ENCODE measurements around the gene PADI3. TPM values are rescaled to one million over a fixed set of nuclear protein-coding genes. Genes with fewer than 3 reads are reported as not detected.

Gene PADI3
- total RNA-seq, 4 donors from 2014 or later: 0.20 to 0.31 TPM; not detected in 2

GRCh38 chr1:17207046-17207445 lies 41.9 kb upstream of the PADI3 start:
- no peaks in the 10 kb centered on the region for H3K4me1 ChIP-seq
- 13% methylated on average over 2 of the region's 4 CpGs; no CpG with 5 or more reads in 1 of the 2 donors for WGBS, 2 donors (ENCODE audit: low coverage in 1 of 2)
- no peaks in the 10 kb centered on the region for H3K9me3 ChIP-seq
- no peak overlapping the region for H3K27ac ChIP-seq
- H3K36me3 ChIP-seq: no peaks in the 10 kb centered on the region
- no peak for ATAC-seq
- no peak for TF ChIP-seq EP300 (IDR thresholded peaks at IDR 0.05)
- TF ChIP-seq POLR2AphosphoS5 (IDR thresholded peaks at IDR 0.05): no peak
- no peak for TF ChIP-seq POLR2A (IDR thresholded peaks at IDR 0.05)
- no peak for TF ChIP-seq CTCF (IDR thresholded peaks at IDR 0.05)
- peaks cover 47% of the 10 kb centered on the region for H3K27me3 ChIP-seq
- H3K4me3 ChIP-seq: no peak overlapping the region

GRCh38 chr1:17207540-17207939 lies 41.4 kb upstream of the PADI3 start:
- no peak for ATAC-seq

GRCh38 chr1:17207966-17208418 lies 40.9 kb upstream of the PADI3 start:
- H3K4me1 ChIP-seq: no peaks in the 10 kb centered on the region
- WGBS, 2 donors (ENCODE audit: low coverage in 1 of 2): no CpG with 5 or more reads among the region's 2 CpGs
- H3K27ac ChIP-seq: no peak overlapping the region
- H3K9me3 ChIP-seq: no peaks in the 10 kb centered on the region
- no peak overlapping the region for H3K4me3 ChIP-seq
- no peak for TF ChIP-seq POLR2AphosphoS5 (IDR thresholded peaks at IDR 0.05)
- no peak for TF ChIP-seq EP300 (IDR thresholded peaks at IDR 0.05)
- TF ChIP-seq CTCF (IDR thresholded peaks at IDR 0.05): no peak
- no peak for TF ChIP-seq POLR2A (IDR thresholded peaks at IDR 0.05)
- ATAC-seq: no peak
- H3K27me3 ChIP-seq: peaks cover 57% of the 10 kb centered on the region
- no peaks in the 10 kb centered on the region for H3K36me3 ChIP-seq

More at GRCh38 chr1:17207540-17207939, 41.4 kb upstream of the PADI3 start:
- TF ChIP-seq CTCF (IDR thresholded peaks at IDR 0.05) (no peak), EP300 (IDR thresholded peaks at IDR 0.05) (no peak), POLR2A (IDR thresholded peaks at IDR 0.05) (no peak)
- 49 to 78% methylated on average over 4 of the region's 5 CpGs for WGBS, 2 donors (ENCODE audit: low coverage in 1 of 2)
- Histone ChIP-seq H3K27ac (no peak overlapping the region), H3K4me3 (no peak overlapping the region), H3K36me3 (no peaks in the 10 kb centered on the region), H3K27me3 (peaks cover 52% of the 10 kb centered on the region), H3K4me1 (no peaks in the 10 kb centered on the region), H3K9me3 (no peaks in the 10 kb centered on the region)

GRCh38 chr1:17208546-17208945 lies 40.4 kb upstream of the PADI3 start:
- no CpG with 5 or more reads among the region's 3 CpGs for WGBS, 2 donors (ENCODE audit: low coverage in 1 of 2)
- Histone ChIP-seq H3K36me3 (no peaks in the 10 kb centered on the region), H3K4me3 (no peak overlapping the region), H3K27ac (no peak overlapping the region), H3K9me3 (no peaks in the 10 kb centered on the region), H3K27me3 (peaks cover 59% of the 10 kb centered on the region), H3K4me1 (no peaks in the 10 kb centered on the region)
- ATAC-seq: no peak
- TF ChIP-seq EP300 (IDR thresholded peaks at IDR 0.05): no peak
- no peak for TF ChIP-seq POLR2A (IDR thresholded peaks at IDR 0.05)
- TF ChIP-seq CTCF (IDR thresholded peaks at IDR 0.05): no peak
- no peak for TF ChIP-seq POLR2AphosphoS5 (IDR thresholded peaks at IDR 0.05)

- Histone ChIP-seq H3K4me1 (no peaks in the 10 kb centered on the region), H3K9me3 (no peaks in the 10 kb centered on the region), H3K27me3 (peaks cover 59% of the 10 kb centered on the region), H3K27ac (no peak overlapping the region), H3K4me3 (no peak overlapping the region), H3K36me3 (no peaks in the 10 kb centered on the region)
- ATAC-seq: no peak
- no peak for TF ChIP-seq EP300 (IDR thresholded peaks at IDR 0.05)
- TF ChIP-seq CTCF (IDR thresholded peaks at IDR 0.05): no peak
- no peak for TF ChIP-seq POLR2A (IDR thresholded peaks at IDR 0.05)
- no peak for TF ChIP-seq POLR2AphosphoS5 (IDR thresholded peaks at IDR 0.05)
- WGBS, 2 donors (ENCODE audit: low coverage in 1 of 2): 65 to 85% methylated on average over 4 to 5 of the region's 5 CpGs
Observed at GRCh38 chr1:17209430-17209829, 39.5 kb upstream of the PADI3 start.
